ENCODE results near the gene CLIC3.

GRCh38 chr9:136968333-136969127 lies 27.8 kb downstream of the CLIC3 start:
- TF ChIP-seq EZH2 (IDR thresholded peaks at IDR 0.05; ENCODE audit: low read depth) (no peak), CTCF (conservative IDR thresholded peaks at IDR 0.05) (no peak)
